Measurements from ENCODE around the gene WDR20.
"Not testable (repeated sequence)": the region's sequence is repeated elsewhere in the genome, so short reads cannot be mapped to it uniquely, and the experiment has no call there.

Gene WDR20

DNA sequence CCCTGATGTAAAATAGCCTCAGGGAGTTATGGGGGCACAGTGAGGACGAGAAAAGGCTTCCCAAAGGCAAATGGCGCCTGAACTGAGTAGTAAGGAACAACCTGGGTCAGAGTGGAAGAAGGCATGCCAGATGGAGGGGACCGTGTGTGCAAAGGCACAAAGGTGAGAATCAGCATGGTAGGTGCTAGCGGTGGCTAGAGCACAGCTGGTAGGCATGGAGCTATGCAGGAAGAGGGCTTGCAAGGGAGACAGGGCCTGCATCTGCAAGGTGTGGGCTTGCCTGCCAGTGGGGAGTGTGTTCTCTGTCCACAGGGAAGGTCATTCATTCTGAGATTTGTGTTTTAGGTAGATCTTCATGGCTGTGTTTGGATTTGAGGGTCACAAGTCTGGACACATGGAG, 34.3 kb upstream of the WDR20 start:
- no peak for TF ChIP-seq EZH2phosphoT487 (IDR thresholded peaks at IDR 0.05; ENCODE audit: borderline replicate concordance)
- TF ChIP-seq CTCF (conservative IDR thresholded peaks at IDR 0.05; ENCODE audit: low read length): no peak
- H2AFZ ChIP-seq (ENCODE audit: low read length): no peak overlapping the region
- no peaks in the 10 kb centered on the region for H3K4me1 ChIP-seq (ENCODE audit: insufficient read depth, low read length, poor library complexity, severe bottlenecking)
- no peak overlapping the region for H3K9ac ChIP-seq (ENCODE audit: low read depth, low read length, poor library complexity, severe bottlenecking)
- H3K4me3 ChIP-seq (ENCODE audit: low read length, poor library complexity, severe bottlenecking): no peak overlapping the region
- no peak overlapping the region for H3K4me2 ChIP-seq (ENCODE audit: low read depth, low read length, poor library complexity, severe bottlenecking)
- no peaks in the 10 kb centered on the region for H3F3A ChIP-seq (ENCODE audit: low read depth)
- H3K9me3 ChIP-seq (ENCODE audit: insufficient read depth, low read depth, low read length): no peaks in the 10 kb centered on the region
- H3K9me2 ChIP-seq (replicated peaks; ENCODE audit: low read depth, low read length): no peaks in the 10 kb centered on the region
- no peaks in the 10 kb centered on the region for H4K20me1 ChIP-seq (ENCODE audit: insufficient read depth, low read length, poor library complexity, severe bottlenecking)
- H3K27me3 ChIP-seq (ENCODE audit: insufficient read depth, low read length, poor library complexity, severe bottlenecking): no peaks in the 10 kb centered on the region
- H3K36me3 ChIP-seq (ENCODE audit: insufficient read depth, low read length): no peaks in the 10 kb centered on the region
- H3K79me2 ChIP-seq (ENCODE audit: insufficient read depth, low read length): no peaks in the 10 kb centered on the region

DNA sequence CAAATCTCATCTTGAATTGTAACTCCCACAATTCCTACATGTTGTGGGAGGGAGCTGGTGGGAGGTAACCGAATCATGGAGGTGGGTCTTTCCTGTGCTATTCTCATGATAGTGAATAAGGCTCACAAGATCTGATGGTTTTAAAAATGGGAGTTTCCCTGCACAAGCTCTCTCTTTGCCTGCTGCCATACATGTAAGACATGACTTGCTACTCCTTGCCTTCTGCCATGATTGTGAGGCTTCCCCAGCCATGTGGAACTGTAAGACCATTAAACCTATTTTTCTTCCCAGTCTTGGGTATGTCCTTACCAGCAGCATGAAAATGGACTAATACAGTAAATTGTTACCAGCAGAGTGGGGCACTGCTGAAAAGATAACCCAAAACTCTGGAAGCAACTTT, 30.4 kb upstream of the WDR20 start:
- H4K20me1 ChIP-seq (ENCODE audit: insufficient read depth, low read length, poor library complexity, severe bottlenecking); H3K27me3 ChIP-seq (ENCODE audit: insufficient read depth, low read length, poor library complexity, severe bottlenecking); H3F3A ChIP-seq (ENCODE audit: low read depth); H3K4me1 ChIP-seq (ENCODE audit: insufficient read depth, low read length, poor library complexity, severe bottlenecking); H3K9me2 ChIP-seq (replicated peaks; ENCODE audit: low read depth, low read length); H2AFZ ChIP-seq (ENCODE audit: low read length); H3K9ac ChIP-seq (ENCODE audit: low read depth, low read length, poor library complexity, severe bottlenecking); H3K36me3 ChIP-seq (ENCODE audit: insufficient read depth, low read length); H3K79me2 ChIP-seq (ENCODE audit: insufficient read depth, low read length); H3K4me2 ChIP-seq (ENCODE audit: low read depth, low read length, poor library complexity, severe bottlenecking); H3K9me3 ChIP-seq (ENCODE audit: insufficient read depth, low read depth, low read length); H3K4me3 ChIP-seq (ENCODE audit: low read length, poor library complexity, severe bottlenecking): not testable (repeated sequence)

GRCh38 chr14:102111101-102111500, 28.6 kb upstream of the WDR20 start:
- Histone ChIP-seq H3K4me3 (ENCODE audit: low read length, poor library complexity, severe bottlenecking) (no peak overlapping the region), H3K9me2 (replicated peaks; ENCODE audit: low read depth, low read length) (no peaks in the 10 kb centered on the region), H3K9me3 (ENCODE audit: insufficient read depth, low read depth, low read length) (peaks cover 5% of the 10 kb centered on the region; the same call in 1 of the 2 replicates), H2AFZ (ENCODE audit: low read length) (no peak overlapping the region), H3K4me1 (ENCODE audit: insufficient read depth, low read length, poor library complexity, severe bottlenecking) (no peaks in the 10 kb centered on the region), H3K9ac (ENCODE audit: low read depth, low read length, poor library complexity, severe bottlenecking) (no peak overlapping the region), H3K79me2 (ENCODE audit: insufficient read depth, low read length) (no peaks in the 10 kb centered on the region), H3K36me3 (ENCODE audit: insufficient read depth, low read length) (no peaks in the 10 kb centered on the region), H3K4me2 (ENCODE audit: low read depth, low read length, poor library complexity, severe bottlenecking) (no peak overlapping the region), H4K20me1 (ENCODE audit: insufficient read depth, low read length, poor library complexity, severe bottlenecking) (no peaks in the 10 kb centered on the region), H3K27me3 (ENCODE audit: insufficient read depth, low read length, poor library complexity, severe bottlenecking) (no peaks in the 10 kb centered on the region), H3F3A (ENCODE audit: low read depth) (no peaks in the 10 kb centered on the region)
- TF ChIP-seq EZH2phosphoT487 (IDR thresholded peaks at IDR 0.05; ENCODE audit: borderline replicate concordance): no peak

GRCh38 chr14:102116361-102117180, 23.1 kb upstream of the WDR20 start:
- no peaks in the 10 kb centered on the region for H4K20me1 ChIP-seq (ENCODE audit: insufficient read depth, low read length, poor library complexity, severe bottlenecking)
- H3K4me2 ChIP-seq (ENCODE audit: low read depth, low read length, poor library complexity, severe bottlenecking): no peak overlapping the region
- no peak overlapping the region for H3K9ac ChIP-seq (ENCODE audit: low read depth, low read length, poor library complexity, severe bottlenecking)
- no peaks in the 10 kb centered on the region for H3F3A ChIP-seq (ENCODE audit: low read depth)
- no peak for TF ChIP-seq EZH2phosphoT487 (IDR thresholded peaks at IDR 0.05; ENCODE audit: borderline replicate concordance)
- TF ChIP-seq CTCF (conservative IDR thresholded peaks at IDR 0.05; ENCODE audit: low read length): no peak
- H3K9me3 ChIP-seq (ENCODE audit: insufficient read depth, low read depth, low read length): peaks cover 18% of the 10 kb centered on the region; the same call in 1 of the 2 replicates
- no peaks in the 10 kb centered on the region for H3K36me3 ChIP-seq (ENCODE audit: insufficient read depth, low read length)
- H3K79me2 ChIP-seq (ENCODE audit: insufficient read depth, low read length): no peaks in the 10 kb centered on the region
- no peaks in the 10 kb centered on the region for H3K27me3 ChIP-seq (ENCODE audit: insufficient read depth, low read length, poor library complexity, severe bottlenecking)
- H3K4me1 ChIP-seq (ENCODE audit: insufficient read depth, low read length, poor library complexity, severe bottlenecking): no peaks in the 10 kb centered on the region
- no peak overlapping the region for H3K4me3 ChIP-seq (ENCODE audit: low read length, poor library complexity, severe bottlenecking)
- no peak overlapping the region for H2AFZ ChIP-seq (ENCODE audit: low read length)
- H3K9me2 ChIP-seq (replicated peaks; ENCODE audit: low read depth, low read length): no peaks in the 10 kb centered on the region

All from Loucy (cell line).